SKM-1 (cell line): ENCODE results near the gene RPL12.

Experiments
- DNase-seq: peaks from one replicate; lab custom pipeline; 2025; ENCODE audit not compliant: unreplicated experiment; lab: John Stamatoyannopoulos, UW

Gene RPL12

DNA sequence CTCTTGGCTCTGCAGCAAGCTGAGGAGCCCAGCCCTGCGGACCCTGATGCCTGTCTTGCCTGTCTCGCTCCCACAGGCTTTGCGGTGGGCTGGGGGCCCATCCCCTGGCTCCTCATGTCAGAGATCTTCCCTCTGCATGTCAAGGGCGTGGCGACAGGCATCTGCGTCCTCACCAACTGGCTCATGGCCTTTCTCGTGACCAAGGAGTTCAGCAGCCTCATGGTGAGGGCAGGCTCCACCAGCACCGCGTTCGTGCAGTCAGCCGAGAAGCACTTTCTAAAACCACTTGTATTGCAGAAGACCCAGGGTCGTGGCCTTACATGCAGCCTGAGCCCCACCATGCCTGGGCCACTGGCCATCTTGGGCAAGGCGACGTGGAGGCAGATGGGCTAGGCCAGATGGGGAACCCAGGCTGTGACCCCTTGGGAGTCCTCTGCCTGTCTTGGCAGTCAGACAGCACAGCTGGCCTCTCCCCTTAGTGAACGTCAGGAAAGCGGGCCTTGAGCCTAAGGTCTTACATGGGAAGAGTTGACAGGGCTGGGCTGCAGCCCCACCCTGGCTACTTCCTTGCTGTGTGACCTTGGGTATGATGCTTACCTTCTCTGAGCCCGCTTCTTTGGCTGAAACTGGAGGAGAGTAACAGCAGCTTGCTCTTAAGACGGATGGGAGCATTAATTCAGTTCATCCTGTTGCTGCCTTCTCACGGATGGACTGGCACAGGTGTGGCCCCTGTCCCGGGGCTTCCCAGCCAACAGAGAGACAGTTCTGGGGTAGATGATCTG is 45.7 kb downstream of the RPL12 start:
- no peak for DNase-seq

DNA sequence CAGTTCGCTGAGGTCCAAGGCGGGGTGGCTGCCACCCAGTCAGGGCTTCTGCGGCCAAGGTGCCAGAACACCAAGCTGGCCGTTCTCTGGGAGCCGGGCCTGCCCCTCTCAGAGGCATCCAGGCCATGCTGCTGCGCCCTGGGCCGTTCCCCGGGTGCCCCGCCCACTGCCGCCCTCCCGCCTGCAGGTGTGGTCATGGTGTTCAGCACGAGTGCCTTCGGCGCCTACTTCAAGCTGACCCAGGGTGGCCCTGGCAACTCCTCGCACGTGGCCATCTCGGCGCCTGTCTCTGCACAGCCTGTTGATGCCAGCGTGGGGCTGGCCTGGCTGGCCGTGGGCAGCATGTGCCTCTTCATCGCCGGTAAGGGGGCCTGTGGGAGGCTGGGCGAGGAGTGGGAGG is 46.6 kb downstream of the RPL12 start:
- DNase-seq: no peak

DNA sequence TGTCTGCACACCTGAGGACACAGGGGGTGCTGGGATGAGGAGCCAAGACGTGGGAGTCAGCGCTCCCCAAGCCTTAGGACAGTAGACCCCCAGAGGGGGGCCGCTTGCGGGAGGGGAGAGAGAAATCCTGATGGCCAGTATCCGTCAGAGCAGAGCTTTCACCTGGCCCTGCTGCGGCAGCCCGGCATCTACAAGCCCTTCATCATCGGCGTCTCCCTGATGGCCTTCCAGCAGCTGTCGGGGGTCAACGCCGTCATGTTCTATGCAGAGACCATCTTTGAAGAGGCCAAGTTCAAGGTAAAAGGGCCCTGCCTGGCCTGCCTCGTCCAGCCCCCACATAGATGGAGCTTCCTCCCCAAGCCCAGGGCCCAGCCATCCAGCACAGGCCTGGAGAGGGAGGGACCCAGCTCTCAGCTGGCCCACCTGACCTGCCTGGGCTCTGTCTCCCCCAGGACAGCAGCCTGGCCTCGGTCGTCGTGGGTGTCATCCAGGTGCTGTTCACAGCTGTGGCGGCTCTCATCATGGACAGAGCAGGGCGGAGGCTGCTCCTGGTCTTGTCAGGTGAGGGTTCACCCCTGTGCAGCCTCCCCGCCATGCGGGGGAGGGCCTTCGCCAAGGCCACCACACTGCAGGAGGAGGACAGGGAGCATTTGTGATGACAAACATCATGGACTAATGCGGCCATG is 47.6 kb downstream of the RPL12 start:
- no peak for DNase-seq

DNA sequence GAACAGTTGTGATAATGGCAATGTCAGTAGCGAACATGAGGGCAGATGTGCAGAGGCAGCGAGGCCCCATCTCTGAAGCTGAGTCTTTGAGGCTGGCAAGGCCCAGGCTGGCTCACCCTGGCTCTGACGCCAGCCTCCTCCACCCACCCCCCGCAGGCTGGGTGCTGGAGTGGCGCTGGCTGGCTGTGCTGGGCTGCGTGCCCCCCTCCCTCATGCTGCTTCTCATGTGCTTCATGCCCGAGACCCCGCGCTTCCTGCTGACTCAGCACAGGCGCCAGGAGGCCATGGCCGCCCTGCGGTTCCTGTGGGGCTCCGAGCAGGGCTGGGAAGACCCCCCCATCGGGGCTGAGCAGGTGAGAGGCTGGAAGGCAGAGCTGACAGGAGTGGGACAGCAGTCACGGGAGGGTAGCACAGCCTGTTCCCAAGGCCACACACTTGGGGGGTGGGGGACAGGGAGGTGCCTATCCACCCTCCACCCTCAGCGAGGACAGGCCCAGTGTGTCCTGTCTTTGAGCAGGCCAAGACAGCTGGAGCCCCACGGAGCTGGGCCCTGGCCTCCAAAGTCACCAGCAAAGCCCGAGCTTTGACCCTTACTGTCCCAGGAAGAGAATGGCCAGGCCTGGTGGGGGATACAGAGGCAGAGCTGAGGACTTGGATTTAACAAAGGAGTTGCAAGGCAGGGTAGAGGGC is 48.7 kb downstream of the RPL12 start:
- no peak for DNase-seq

DNA sequence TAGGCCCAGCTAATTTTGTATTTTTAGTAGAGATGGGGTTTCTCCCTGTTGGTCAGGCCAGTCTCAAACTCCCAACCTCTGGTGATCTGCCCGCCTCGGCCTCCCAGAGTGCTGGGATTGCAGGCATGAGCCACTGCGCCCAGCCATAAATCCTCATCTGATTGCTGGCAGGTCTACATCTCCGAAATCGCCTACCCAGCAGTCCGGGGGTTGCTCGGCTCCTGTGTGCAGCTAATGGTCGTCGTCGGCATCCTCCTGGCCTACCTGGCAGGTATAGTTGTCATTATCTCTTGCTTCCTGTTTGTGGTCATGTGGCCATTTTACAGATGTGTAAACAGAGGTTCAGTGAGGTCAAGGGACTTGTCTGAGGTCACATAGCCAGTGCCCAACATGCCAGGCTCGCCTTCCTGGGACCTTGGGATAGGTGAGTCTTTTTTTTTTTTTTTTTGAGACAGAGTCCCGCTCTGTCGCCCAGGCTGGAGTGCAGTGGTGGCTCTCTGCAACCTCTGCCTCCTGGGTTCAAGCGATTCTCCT is 51.4 kb downstream of the RPL12 start:
- DNase-seq: no peak

DNA sequence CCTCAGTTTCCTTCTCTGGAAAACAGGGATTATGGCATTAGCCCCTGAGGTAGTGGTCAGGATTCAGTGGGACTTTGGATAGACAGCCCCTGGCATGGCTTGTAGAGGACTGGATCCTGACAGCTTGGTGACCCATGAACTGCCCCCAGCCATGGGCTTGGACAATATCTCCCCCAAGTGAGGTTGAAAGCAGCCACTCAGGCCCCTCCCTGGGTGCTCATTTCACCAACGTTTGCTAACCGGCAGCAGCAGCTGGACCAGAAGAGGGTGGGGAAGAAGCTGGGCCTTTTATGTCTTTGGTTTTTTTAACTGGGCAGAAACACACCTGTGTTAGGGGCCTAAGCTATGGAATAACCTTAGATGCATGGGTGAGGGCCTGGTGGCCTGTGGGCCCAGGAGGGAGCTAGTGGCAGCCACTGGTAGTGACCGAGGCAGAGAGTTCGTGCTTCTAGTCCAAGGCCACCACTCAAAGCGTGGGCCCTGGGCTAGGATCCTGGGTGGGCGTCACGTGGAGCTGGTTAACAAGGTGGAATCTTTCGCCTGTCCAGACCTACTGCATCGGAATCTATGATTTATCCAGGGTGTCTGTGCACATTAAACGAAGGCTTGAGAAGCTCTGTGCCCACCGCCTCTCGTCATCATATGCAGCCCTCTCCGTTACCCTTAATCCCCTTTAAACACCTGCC is 52.3 kb downstream of the RPL12 start:
- DNase-seq: no peak

DNA sequence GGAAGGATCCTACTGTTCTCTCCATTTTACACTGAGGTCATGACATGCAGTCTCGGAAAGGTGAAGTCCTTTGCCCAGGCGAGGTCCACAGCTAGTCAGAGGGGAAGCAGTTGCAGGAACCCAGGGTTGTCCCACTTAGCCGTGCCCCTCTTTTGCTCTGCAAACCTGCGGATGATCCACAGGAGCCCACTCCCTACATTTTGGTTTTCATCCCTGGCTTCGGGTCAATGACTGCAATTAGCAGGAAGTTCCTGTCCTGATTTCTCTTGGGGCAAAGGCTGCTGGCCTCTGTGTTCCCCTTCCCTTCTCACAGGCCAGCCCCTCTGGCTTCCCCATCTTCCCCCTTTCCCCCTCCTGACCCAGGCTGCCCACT is 52.9 kb downstream of the RPL12 start:
- no peak for DNase-seq
